Nephron progenitor cell (in vitro differentiated cells): ENCODE data around the gene VENTX.

Experiments used
- DNase-seq: peaks from one replicate; pipeline ENCODE4 v3.0.0; 2021
- H3K27ac Mint-ChIP-seq: 2 replicates; pipeline ENCODE4 v1.8.0; 2021; ENCODE audit warnings: mild to moderate bottlenecking, moderate library complexity, mixed read lengths
- H3K27me3 Mint-ChIP-seq: 2 replicates; pipeline ENCODE4 v1.8.0; 2021; ENCODE audit warnings: mild to moderate bottlenecking, low read depth, mixed read lengths; ENCODE audit not compliant: poor library complexity
- H3K36me3 Mint-ChIP-seq: 2 replicates; pipeline ENCODE4 v1.8.0; 2021; ENCODE audit warnings: low read depth, mixed read lengths
- H3K4me1 Mint-ChIP-seq: 2 replicates; pipeline ENCODE4 v1.8.0; 2021; ENCODE audit warnings: mixed read lengths
- H3K4me3 Mint-ChIP-seq: 2 replicates; pipeline ENCODE4 v1.8.0; 2021; ENCODE audit warnings: mild to moderate bottlenecking, moderate library complexity, mixed read lengths
- H3K9me3 Mint-ChIP-seq: 2 replicates; pipeline ENCODE4 v1.8.0; 2021; ENCODE audit warnings: mild to moderate bottlenecking, moderate library complexity, mixed read lengths
- TF ChIP-seq, protein P1 (sequence below): fragments of 200-600 bp; sonication (generic); IDR thresholded peaks from 2 replicates; pipeline ENCODE4 v1.5.0; 2021; ENCODE audit warnings: antibody characterized with exemption

VENTX gene

DNA sequence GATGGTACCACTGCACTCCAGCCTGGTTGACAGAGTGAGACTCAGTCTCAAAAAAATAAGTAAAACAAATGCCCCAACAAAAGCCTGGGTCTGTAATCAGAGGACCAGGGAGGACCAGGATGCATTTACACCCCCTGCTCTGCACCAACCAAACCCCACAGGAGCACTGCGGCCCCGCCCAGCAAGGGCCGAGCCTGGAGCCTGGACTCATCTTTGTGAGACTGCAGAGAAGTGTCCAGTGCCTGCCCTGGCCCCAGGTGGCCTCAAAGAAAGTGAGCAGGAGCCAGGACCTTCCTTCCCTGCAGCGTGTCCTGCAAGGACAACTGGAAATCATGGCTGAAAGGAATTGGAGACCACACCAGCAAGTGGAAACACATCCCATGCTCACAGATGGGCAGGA, 46.0 kb upstream of the VENTX start:
- H3K4me3 Mint-ChIP-seq = no peak overlapping the region
- peaks cover 30% of the 10 kb centered on the region for H3K9me3 Mint-ChIP-seq
- peaks cover 21% of the 10 kb centered on the region for H3K36me3 Mint-ChIP-seq
- TF ChIP-seq, protein P1, sequence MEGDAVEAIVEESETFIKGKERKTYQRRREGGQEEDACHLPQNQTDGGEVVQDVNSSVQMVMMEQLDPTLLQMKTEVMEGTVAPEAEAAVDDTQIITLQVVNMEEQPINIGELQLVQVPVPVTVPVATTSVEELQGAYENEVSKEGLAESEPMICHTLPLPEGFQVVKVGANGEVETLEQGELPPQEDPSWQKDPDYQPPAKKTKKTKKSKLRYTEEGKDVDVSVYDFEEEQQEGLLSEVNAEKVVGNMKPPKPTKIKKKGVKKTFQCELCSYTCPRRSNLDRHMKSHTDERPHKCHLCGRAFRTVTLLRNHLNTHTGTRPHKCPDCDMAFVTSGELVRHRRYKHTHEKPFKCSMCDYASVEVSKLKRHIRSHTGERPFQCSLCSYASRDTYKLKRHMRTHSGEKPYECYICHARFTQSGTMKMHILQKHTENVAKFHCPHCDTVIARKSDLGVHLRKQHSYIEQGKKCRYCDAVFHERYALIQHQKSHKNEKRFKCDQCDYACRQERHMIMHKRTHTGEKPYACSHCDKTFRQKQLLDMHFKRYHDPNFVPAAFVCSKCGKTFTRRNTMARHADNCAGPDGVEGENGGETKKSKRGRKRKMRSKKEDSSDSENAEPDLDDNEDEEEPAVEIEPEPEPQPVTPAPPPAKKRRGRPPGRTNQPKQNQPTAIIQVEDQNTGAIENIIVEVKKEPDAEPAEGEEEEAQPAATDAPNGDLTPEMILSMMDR = no peak
- peaks cover 15% of the 10 kb centered on the region for H3K4me1 Mint-ChIP-seq
- no peak overlapping the region for H3K27ac Mint-ChIP-seq
- H3K27me3 Mint-ChIP-seq = peaks cover 15% of the 10 kb centered on the region
- DNase-seq = no peak

DNA sequence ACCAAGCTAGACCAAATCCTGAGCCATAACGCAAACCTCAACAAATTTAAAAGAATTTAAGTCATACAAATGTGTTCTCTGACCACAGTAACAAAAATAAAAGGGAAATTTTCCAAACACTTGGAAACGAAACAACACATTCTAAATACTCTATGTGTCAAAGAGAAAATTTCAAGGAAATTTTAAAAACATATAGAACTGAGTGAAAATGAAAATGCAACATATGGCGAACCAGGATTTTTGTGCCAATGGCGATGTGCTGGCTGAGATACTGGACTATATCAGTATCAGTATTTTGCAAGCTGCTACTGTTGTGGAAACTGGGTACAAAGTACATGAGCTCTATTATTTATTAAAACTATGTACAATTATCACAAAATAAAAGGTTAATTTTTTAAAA, 43.5 kb upstream of the VENTX start:
- Mint-ChIP-seq H3K4me3 (no peak overlapping the region), H3K9me3 (peaks cover 30% of the 10 kb centered on the region), H3K4me1 (peaks cover 6% of the 10 kb centered on the region), H3K27ac (no peak overlapping the region), H3K36me3 (peaks cover 21% of the 10 kb centered on the region), H3K27me3 (peaks cover 15% of the 10 kb centered on the region)
- DNase-seq = no peak
- TF ChIP-seq, protein P1 = no peak

DNA sequence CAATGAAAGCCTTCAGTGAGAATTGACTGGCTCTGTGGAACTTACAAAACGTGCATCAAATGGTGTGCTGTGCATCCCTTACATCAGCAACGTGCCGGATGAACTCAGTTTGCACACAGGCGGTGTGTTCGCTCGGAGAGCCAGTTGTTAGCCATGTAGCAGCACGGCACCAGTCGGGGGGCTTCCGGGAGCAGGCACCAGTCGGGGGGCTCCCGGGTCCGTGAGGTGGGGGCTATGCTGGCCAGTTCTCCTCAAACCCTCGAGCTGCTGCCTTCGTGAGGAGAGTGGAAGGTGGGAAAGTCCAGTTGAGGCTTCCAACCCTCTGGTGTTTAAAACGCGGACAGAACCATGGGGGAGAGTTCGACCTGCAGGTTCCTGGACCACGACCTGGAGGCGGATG, 42.6 kb upstream of the VENTX start:
- H3K36me3 Mint-ChIP-seq = peaks cover 21% of the 10 kb centered on the region
- peaks cover 6% of the 10 kb centered on the region for H3K4me1 Mint-ChIP-seq
- peaks cover 18% of the 10 kb centered on the region for H3K27me3 Mint-ChIP-seq
- DNase-seq = no peak
- H3K9me3 Mint-ChIP-seq = peaks cover 30% of the 10 kb centered on the region
- no peak overlapping the region for H3K27ac Mint-ChIP-seq
- no peak overlapping the region for H3K4me3 Mint-ChIP-seq
- TF ChIP-seq, protein P1 = no peak

- TF ChIP-seq, protein P1 = no peak
- Mint-ChIP-seq H3K4me1 (peaks cover 6% of the 10 kb centered on the region), H3K27me3 (peaks cover 18% of the 10 kb centered on the region), H3K9me3 (peaks cover 30% of the 10 kb centered on the region), H3K4me3 (no peak overlapping the region), H3K36me3 (peaks cover 16% of the 10 kb centered on the region), H3K27ac (no peak overlapping the region)
- DNase-seq = no peak
These were observed 42.0 kb upstream of the VENTX start for GRCh38 chr10:133195611-133196010.

DNA sequence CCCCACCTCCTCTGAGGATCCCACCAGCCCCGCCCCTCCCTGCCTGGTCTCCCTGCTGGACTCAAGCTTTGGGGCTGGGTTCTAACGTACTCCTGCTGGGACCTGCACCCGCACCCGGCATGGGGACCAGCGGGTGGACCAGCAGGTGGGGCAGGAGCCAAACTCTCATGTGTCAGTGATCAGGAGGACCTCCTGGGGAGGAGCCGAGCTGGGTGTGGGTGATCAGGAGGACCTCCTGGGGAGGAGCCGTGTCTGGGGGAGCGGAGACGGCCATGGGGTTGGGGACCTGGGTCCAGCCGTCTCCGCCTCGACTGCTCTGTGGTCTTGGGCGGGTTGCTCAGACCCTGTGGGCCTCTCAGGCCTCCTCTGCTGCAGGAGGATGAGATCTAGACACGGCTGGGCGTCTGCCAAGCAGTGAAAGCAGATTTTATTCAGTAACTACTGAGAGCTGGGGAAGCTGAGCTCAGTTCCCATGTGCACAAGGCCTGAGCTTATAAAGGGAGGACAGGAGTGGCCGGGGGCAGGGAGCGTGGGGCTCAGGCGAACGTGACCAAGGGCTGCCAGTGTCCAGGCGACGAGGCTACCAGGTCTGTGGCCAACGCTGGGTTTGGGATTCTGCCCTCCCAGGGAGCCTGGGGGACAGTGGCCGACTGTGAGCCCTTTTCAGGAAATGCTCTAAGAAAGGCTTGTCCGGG, 41.3 kb upstream of the VENTX start:
- TF ChIP-seq, protein P1 = no peak
- peaks cover 14% of the 10 kb centered on the region for H3K36me3 Mint-ChIP-seq
- H3K27me3 Mint-ChIP-seq = peaks cover 18% of the 10 kb centered on the region
- peaks cover 30% of the 10 kb centered on the region for H3K9me3 Mint-ChIP-seq
- no peak overlapping the region for H3K4me3 Mint-ChIP-seq
- no peak for DNase-seq
- peak overlapping the region; percentile 87 for H3K27ac Mint-ChIP-seq
- H3K4me1 Mint-ChIP-seq = peaks cover 11% of the 10 kb centered on the region
